HEK293T (cell line): Measurements from ENCODE around the gene GRAMD2A.

ENCODE experiments used
- BHLHE40 ChIP-seq: fragments of 450-650 bp; IDR thresholded peaks from 2 replicates; pipeline ENCODE4 v1.6.1; 2016; ENCODE audit warnings: mild to moderate bottlenecking, moderate library complexity, borderline replicate concordance
- CTBP1 ChIP-seq: fragments of 450-650 bp; IDR thresholded peaks from 2 replicates; pipeline ENCODE4 v1.6.1; 2016; ENCODE audit warnings: borderline replicate concordance
- HDGF ChIP-seq: fragments of 450-650 bp; IDR thresholded peaks from 2 replicates; pipeline ENCODE4 v1.6.1; 2017; ENCODE audit warnings: antibody characterized with exemption, borderline replicate concordance
- L3MBTL2 ChIP-seq: fragments of 450-650 bp; conservative IDR thresholded peaks from 2 replicates; pipeline ENCODE4 v1.6.1; 2016; ENCODE audit warnings: mild to moderate bottlenecking
- PKNOX1 ChIP-seq: fragments of 450-650 bp; IDR thresholded peaks from 2 replicates; pipeline ENCODE4 v1.6.1; 2016
- SUZ12 ChIP-seq: fragments of 450-650 bp; IDR thresholded peaks from 2 replicates; pipeline ENCODE4 v1.6.1; 2016; ENCODE audit warnings: mild to moderate bottlenecking
- ZNF384 ChIP-seq: fragments of 450-650 bp; IDR thresholded peaks from 2 replicates; pipeline ENCODE4 v1.6.1; 2016

GRCh38 chr15:72238586-72238985 is 41.0 kb upstream of the GRAMD2A start:
- TF ChIP-seq PKNOX1, result no peak
- no peak for TF ChIP-seq L3MBTL2
- TF ChIP-seq BHLHE40, result no peak
- no peak for TF ChIP-seq CTBP1
- TF ChIP-seq SUZ12, result no peak
- TF ChIP-seq ZNF384, result no peak
- no peak for TF ChIP-seq HDGF
